ENCODE data around the gene DNAJC12.

Gene DNAJC12

GRCh38 chr10:67760272-67760671 is 77.7 kb downstream of the DNAJC12 start:
- no peak for DNase-seq

All from stimulated activated CD4-positive, alpha-beta T cell treated with anti-CD3 and anti-CD28 coated beads, Interleukin-4, amount 100 ng/mL, for 4 hours (primary cell).